Measurements from ENCODE around the gene MEG3.

The MEG3 gene

DNA sequence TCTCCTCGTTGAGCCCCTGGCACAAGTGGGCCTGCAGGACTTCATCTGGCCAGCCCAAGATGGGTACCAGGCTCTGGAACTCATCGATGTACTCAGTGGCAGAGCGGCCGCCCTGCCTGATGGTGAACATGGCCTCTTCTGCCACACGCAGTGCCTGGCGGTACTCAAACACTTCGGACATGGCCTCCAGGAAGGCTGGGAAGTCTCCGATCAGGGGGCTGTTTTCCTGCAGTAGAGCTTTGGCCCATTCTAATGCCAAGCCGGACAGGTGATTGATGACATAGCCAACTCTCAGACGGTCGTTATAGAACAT lies 57.8 kb downstream of the MEG3 start:
- DNase-seq, result no peak

DNA sequence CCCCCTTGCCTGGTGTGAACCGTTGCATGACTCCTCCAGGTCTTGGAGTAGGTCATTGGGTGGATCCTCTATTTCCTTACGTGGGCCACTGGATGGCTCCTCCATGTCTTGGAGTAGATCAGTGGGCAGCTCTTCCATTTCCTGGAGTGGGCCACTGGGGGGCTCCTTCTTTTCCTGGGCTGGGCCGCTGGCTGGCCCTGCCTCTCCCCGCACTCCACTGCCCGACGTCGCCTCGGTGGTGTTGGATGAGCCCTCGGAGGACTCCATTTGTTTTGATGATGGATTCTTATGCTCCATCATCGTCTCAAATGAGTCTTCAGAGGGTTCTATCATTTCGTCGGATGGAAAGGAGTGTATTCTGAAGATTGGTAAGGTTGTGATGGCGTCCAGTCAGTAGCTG lies 58.5 kb downstream of the MEG3 start:
- DNase-seq, result no peak

DNA sequence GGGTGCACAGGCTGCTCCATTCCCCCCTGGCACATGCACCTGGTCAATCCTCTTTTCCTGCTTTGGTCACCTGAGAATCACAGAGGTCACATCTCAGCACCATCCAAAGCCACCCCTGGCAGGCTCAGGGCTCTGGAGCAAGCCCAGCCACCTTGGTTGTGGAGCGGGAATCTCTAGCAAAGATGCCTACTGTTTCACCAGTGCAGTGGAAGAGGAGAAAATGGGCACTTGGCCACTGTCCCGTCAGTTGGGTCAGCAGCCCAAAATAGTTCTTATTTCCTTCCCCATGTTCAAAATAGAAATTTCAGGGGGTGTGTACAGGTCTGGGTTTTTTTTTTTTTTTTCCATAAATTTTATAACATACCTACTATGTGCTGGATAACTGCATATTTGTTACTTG lies 59.3 kb downstream of the MEG3 start:
- no peak for DNase-seq

DNA sequence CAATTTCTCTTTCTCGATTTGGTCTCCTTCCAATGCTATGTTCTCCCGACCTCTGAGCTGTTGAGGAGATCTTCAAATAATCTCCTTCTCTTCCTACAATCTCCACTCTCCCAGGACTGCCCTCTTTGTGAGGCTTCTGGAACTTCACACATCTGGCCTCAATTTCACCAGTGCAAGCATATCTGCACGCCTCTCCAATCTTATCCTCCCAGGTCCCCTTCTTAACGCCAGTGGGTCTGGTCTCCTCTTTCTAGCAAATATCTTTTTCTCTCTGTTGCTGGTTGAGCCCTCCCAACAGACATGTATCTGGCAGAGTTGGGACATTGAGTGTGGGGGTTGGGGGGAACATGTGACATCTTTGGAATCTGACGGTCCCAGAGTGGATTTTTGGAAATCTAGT lies 59.7 kb downstream of the MEG3 start:
- no peak for DNase-seq

DNA sequence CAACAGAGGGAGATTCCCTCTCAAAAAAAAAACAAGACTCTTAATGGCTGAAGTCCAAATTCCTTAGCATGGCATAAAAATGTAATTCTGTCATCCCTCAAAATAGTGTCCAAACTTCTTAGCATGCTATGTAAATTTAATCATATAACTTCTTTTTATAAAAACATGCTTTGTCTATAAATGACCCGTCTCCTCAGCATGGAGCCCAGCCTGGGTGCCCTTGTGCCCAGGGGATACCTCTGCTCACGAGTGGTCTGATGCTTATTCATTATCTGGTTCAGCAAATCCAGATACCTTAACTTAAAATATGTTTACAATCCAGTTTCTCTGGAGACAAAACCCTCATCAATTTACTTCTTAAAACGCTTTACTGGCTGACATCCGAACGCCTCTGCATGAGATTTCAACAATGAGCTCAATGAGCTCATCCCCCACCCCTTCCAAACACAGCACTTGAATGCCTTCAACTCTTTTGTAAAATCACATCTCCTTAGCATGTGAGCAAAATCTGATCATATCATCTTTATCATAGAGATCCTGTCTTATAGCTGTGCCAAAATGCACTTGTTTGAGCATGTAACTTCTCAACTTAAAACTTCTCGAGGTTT lies 61.9 kb downstream of the MEG3 start:
- DNase-seq, result no peak

DNA sequence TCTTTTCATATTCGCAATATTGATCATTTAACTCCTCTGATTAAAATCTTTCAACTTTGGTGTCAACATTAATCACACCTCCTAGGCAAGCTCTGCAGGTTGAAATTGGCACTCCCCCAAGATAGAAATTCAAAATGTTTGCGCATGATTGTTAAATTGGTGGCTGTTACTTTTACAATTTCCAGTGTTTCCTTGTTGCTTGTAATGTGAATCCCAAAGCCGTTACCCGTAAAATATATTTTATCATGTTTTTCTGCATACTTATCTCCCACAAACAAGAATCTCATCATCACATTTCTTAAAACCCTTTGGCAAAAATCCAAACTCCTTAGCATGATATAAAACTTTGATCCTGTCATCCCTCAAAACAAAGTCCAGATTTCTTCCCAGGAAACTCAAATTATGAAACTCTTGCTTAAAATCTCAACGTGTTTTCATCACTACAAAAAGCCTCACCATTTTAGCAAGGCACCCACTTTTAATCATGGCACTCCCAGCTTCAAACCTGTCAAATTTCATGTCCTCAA lies 62.9 kb downstream of the MEG3 start:
- no peak for DNase-seq

DNA sequence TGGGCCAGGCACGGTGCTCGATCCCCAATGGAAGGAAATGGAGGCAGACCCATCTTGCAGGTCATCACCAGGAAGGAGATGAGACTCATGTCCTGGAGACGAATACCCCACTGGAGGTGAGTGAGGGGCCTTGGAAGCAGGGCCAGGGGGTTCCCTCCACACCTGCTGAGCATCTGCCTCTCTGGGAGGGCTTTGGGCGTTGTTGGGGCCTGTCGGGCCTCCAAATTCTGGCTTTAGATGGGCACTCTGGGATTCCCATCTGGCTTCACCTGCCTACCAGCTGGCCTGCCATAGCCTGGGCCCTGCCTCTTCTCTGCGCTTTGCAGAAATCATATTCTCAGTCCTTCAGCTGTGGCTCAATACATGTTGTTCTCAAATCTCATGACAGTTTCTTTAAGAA lies 63.7 kb downstream of the MEG3 start:
- no peak for DNase-seq

DNA sequence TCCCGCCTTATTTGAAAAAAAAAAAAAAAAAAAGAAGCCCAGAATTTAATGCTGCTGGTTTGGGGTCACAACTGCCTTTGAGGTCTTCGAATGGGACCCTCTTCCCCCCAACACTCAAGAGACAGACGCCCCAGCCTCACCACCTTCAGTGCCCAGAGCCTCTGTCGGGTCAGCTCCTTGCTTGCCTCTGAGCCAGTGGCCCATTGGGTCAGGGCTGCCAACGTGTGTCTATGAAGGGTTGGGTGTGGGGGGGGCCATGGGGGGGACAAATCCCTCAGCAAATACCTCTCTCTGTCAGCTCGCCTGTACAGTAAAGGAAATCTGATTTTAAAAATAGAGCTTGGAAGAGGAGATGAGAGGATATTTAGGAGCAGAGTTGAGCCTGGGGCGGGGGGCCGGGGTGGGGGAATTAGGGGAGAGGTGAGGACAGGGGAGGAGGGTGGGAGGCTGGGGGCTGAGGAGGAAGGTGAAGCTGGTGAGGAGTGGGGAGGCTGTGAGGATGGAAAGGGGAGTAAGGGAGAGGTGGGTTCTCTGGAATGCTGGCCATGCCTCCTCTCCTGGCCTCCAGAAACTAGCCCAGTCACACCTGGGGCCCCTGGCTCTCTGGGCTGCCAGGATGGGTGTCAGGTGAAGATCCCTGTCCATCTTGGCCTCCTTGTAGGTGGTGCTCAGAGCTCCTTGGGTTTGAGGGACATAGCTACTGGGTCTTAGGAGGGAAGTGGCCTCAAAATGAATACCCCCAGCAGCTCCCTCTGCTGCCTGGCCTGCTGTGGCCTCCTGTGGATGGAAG lies 64.3 kb downstream of the MEG3 start:
- DNase-seq, result no peak

DNA sequence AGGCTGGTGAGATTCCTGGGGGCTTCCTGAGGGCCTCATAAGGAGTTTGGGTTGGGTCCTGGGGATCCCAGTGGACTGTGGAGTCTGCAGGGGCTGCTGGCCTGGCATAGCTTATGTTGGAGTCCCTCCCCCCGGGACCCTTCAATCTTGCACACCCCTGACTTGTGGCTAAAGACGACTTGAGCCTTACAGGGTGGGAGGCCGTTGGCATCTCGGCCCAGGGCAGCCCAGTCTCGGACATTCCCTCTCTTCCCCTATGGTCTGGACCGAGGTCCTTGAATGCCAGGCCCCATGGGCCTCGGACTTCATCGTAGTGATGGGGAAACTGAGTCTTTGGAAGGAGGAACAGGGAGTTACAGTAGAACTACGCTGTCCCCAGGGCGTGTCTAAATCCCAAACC lies 65.1 kb downstream of the MEG3 start:
- no peak for DNase-seq

DNA sequence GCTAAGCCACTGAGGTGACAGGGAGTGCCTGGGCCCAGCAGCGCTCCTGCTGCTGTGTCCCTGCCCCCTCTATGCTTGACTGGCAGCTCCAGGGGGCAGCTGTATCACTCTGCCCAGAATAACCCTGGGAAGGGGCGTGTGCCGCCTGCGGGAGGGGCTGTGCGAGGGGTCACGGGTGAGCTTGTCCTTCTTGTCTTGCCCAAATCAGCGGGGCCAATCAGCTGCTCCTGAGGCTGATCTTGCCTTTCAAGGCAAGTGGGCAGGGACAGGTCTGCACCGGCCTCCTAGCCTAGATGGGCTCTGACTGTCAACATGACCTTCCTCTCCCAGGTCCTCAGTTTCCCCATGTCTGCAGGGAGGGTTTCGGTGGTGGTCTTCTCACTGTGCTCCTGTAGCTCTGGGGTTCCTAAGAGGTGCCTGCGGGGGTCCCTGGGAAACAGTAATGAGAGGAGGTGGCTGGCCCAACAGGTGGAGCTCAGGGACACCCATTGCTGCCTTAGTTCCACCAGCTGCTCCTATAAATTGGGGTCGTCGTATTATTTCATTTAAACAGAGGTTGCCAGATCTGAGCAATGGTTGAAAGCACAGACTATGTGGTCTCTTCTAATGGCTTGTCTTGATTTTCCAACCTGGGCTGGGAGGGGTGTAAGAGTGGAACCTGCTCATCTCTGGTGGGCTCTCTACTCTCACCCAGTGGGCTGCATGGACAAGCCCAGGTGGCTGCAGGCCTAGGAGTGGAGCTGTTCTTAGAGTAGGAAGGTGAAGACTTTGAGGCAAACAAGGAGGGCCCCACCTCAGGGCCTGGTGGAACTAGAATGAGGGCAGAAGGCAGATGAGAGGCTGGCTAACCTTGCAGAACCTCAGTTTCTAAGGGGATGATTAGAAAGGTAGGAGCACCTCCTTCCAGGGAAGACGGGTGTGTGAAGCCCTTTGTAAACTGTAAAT lies 65.9 kb downstream of the MEG3 start:
- DNase-seq, result no peak

DNA sequence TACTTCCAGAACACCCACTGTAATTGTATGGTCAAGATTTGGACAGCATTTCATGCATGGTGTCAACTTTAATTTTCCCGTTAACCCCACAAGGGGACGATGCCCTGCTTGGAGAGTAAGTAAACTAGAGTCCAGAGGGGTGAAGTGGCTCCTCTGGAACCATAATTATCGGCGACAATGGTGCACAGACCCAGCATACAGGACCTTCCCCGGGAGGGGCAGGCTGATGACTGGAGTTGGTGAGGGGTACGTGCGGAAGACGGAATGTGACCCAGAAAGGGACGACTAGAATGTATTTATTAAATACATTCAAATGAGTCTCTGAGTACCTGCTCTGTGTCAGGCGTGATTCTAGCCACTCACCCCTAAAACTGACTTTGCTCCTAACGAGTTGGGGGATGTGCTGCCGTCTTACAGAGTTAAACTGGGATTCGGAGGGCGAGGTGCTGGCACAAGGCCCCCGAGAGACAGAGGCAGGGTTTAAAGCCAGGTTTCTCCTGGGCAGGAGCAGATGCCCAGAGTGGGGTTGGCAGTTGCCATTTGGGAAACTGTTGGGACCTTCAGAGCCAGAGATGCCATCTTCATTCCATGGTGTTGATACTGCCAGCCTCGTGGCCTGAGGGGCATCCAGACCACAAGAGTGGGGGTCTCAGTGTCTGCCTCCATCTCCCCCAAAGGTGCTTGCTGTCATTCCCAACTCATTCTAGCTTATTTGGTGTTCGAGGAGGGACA lies 66.7 kb downstream of the MEG3 start:
- DNase-seq, result no peak

DNA sequence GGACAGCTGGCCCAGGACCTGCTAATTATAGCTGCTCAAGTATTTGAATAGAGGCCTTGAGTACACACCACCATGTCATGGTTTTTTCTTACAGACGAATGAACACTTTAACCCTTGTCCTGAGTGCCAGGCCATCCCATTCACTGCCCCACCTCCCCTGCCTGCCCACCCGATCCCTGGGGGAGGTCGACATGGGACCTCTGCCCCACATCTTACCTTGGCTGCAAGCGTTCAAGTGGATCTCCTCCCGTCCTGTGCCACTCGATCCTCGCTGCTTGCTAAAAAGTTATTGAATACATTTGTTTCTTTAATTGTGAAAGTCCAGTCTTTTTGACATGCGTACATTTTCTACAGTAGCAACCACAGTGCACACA lies 67.3 kb downstream of the MEG3 start:
- no peak for DNase-seq

DNA sequence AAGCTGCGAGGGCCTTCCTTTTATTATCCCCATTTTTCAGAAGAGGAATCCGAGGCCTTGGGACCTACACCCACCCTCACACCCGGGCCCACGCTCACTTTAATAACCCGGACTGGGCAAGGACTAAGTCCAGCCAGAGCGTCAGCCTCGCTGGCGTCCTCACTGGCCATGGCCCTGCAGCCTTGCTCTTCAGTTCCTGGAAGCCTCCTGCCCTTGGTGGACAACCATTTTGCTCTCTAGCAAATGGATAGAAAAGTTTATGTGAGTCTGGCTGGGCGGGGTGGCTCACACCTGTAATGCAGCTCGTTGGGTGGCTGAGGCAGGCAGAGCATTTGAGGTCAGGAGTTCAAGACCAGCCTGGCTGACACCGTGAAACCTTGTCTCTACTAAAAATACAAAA lies 67.8 kb downstream of the MEG3 start:
- no peak for DNase-seq

DNA sequence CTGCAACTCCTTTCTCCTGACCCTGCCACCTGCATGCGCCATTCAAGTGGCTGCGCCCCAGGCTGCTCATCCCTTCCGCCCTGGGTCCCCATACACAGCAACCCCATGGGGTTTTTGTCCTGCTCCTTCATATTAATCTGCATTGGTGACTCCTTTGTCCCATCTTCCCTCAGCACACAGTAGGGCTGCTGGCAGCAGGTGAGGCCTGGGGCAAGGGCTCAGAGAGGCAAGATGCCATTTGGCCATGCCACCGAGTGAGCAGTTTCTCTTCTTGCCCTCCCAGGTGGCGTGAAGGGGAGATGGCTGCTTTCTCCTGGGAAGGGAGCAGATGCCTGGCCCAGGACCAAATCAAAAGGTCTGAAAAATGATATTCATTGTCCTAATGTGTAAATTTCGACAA lies 68.5 kb downstream of the MEG3 start:
- DNase-seq, result no peak

DNA sequence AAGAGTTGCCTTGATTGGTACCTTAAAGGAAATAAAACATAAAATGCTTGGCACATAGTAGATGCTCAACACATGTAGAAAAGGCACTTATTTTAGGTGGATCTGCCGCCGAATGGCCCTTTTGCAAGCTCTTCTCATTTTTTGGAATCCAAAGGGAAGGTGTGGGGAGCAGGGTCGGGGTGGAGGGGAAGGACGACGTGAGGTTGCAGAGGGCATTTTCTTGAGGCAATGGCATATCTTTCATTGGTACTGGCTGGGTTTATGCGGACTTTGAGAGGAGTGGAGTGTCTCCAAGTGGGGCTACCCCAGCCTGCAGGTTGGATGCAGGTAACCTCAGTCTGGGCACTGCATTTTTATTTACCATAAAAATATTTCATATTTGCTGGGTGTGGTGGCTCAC lies 69.5 kb downstream of the MEG3 start:
- DNase-seq, result no peak

DNA sequence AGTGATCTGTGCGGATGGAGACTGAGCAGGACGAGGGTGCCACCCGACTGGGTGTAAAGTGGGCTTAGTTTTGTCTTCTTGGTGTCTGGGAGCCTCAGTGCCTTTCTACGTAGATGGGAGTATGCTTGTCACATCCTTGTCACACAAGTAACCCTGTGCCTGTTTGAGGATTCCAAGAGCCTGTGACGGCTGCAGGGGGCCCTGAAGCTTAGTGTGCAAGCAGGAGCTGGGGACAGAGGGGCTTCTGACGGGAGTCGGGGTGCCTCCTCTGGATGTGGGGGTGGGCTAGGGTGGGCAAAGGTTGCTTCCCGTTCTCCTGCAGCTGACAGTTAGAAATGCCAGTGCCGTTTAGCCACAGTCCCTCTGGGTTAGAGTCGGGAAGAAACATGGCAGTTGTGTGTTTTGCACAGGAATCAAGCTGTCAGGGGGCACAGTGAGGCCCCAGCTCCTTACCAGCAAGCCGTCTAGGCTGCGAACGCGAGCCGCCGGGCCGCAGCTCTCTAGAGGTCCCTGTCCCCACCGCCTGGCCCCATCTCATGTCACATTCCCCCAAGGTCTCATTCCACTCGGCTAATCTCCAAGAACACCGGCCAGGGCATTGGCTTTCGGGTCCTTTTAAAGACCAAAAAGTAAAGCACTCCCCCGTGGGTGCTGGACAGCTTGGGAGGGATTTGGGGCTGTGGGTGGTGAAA lies 70.6 kb downstream of the MEG3 start:
- no peak for DNase-seq

DNA sequence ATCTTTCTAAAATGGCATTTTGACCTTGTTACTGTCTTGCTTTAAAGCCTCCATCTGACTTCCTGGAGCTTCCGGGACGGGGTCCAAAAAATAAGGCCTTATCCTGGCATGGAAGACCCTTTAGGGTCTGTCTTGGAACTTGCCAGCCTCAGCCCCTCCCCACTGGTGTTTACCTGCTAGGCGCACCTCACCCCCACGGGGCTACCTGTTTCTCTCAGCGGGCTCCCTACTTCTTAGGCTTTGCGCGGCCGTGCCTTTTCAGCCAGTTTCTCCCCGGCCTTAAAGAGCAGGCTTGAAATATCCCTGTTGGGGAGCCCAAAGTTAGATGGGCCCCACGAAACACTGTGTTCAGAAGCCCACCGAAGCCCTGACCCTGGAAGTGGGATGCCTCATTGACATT lies 72.5 kb downstream of the MEG3 start:
- no peak for DNase-seq

DNA sequence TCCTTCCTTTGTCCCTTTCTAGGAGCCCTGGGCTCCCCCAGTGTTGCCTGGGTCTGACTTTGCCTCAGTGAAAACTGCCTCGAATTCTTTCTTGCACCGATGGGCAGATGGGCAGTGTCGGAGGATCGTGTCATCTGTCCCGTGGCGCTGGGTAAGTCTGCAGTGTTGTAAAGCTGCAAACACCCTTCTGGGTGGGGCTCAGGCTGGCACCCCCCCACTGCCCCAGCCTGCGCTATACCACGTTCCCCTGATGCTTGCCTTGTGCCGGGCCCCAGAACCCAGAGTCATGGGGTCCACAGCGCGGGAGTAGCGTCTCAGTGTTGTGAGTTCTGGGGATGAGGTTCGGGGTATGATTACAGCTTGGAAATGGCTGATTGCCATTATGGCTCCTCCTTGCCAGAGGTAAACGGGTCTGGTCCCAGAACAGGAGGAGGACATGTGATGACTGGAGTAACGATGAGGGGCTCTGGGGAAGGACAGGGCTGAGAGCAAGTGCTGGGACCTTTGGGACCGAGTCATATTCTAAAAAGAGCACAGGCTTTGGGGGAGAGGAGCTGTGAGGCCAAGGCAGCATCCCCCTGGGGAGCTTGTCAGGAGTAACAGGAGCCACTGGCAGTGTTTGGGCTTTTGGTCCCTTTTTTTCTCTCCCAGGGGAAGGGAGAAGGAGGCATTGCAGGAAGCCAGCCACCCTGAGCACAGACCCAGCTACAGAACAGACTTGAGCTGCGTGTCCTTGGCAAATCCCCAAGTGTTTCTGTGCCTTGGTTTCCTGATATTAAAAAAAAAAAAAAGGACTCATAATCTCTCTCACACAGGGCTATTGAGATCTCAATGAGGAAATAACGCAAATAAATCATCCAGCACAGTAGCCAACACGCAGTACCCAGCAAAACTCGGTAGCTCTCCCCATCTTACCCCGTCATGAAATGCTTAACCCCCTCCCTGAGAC lies 73.3 kb downstream of the MEG3 start:
- DNase-seq, result no peak

DNA sequence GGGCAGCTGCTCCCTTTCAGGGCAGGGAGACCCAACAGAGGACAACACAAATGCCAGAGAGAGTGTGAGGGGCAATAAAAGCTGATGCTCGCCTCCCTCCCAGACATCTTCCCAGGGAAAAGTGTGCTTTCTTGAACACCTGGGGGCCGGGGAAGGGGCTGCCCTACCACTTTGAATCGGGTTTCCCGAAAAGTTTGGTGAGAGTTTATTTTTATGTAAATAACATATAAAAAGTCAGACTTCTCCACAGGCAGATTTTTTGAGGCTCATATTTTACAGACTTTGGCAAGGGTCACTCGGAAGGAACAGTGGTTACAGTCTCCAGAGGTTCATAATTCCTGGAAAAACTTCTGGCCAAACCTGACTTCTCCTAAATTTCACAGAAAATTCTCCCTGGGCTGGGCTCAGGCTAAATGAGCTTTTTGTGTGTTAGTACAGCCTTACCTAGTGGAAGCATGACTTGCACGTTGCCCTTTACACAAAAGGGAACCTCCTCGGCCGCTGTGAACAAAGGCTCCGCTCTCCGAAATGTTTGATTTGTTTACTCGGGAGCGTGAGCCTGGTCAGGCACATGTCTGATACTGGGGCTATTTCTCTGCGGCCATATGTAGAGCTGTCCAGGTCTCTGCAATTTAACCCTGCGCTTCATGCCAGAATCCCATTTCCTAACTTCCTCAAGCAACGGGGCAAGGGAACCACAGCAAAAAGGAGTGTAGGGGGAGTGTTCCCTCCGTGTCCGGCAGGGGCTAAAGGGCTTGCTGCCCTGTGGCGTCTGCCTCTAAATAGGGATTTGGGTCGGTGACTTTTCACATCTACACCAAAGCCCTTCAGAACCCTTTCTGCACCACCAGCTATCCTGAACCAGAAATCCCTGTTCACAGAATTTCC lies 74.2 kb downstream of the MEG3 start:
- DNase-seq, result no peak

DNA sequence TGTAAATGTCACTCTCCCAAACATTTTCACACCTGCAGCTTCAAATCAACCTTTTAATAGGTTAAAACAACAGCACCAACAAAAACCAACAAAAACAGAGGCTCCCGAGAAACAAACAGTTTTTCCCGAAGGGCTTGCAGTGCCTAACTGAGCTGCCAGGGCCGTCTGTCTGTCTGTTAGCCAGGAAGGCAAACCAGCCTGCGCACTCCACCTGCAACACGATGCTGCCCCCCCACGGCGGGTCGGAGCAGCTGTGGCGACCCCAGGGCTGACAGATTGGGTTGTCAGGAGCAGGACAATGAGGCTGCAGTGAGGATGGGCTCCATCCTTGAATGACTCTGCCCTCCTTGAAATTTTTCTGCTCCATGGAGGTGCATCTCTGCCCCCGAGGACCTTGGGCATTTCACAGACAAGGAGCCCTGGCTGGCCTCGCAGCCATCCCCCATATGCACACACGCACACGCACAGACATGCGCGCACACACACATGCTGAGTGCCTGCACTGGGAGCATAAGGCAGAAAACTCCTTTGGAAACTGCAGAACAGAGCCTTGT lies 75.0 kb downstream of the MEG3 start:
- no peak for DNase-seq

Data from bone marrow (tissue), 2 donors.